ENCODE data around the gene CFAP45.
"Not testable (repeated sequence)": the region's sequence is repeated elsewhere in the genome, so short reads cannot be mapped to it uniquely, and the experiment has no call there.

Gene CFAP45

DNA sequence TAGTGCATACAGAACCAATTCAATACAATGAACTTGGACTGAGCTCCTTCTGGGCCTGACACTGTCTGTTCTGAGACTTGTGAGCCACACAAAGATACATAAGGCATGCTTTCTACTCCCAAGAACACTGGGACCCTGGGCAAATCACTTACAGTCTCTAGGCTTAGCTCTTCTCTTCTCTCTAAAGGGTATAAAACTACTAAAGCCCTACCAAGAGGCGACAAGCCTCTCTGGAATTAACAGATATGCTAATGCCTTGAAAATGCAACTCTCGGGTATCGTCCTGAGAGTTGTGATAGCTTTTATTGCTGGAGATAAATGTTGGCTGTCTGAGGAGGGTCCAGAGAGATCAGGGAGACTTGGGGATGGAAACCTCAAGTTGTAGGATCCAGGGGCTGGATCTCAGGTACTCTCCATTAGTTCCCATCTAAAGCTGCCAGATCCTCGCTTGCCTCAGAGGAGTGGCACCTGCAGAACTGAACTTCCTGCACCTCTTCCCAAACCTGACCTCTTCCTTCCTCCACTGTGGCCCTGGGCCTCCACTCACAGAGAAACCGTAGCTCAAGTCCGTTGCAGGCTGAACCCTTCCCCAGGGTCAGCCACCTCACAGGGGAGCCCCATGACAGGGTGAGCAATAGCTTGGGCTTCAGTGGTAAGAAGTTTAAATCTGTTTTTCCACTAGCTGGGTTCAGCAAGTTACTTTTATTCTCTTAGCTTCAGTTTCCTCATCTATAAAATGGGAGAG, 11.5 kb upstream of the CFAP45 start:
- TF ChIP-seq, protein P1, sequence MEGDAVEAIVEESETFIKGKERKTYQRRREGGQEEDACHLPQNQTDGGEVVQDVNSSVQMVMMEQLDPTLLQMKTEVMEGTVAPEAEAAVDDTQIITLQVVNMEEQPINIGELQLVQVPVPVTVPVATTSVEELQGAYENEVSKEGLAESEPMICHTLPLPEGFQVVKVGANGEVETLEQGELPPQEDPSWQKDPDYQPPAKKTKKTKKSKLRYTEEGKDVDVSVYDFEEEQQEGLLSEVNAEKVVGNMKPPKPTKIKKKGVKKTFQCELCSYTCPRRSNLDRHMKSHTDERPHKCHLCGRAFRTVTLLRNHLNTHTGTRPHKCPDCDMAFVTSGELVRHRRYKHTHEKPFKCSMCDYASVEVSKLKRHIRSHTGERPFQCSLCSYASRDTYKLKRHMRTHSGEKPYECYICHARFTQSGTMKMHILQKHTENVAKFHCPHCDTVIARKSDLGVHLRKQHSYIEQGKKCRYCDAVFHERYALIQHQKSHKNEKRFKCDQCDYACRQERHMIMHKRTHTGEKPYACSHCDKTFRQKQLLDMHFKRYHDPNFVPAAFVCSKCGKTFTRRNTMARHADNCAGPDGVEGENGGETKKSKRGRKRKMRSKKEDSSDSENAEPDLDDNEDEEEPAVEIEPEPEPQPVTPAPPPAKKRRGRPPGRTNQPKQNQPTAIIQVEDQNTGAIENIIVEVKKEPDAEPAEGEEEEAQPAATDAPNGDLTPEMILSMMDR (IDR thresholded peaks at IDR 0.05; ENCODE audit: borderline replicate concordance, insufficient read depth, low read depth, low read length), result no peak
- no peak overlapping the region for H3K4me3 ChIP-seq (ENCODE audit: low read depth, low read length)

DNA sequence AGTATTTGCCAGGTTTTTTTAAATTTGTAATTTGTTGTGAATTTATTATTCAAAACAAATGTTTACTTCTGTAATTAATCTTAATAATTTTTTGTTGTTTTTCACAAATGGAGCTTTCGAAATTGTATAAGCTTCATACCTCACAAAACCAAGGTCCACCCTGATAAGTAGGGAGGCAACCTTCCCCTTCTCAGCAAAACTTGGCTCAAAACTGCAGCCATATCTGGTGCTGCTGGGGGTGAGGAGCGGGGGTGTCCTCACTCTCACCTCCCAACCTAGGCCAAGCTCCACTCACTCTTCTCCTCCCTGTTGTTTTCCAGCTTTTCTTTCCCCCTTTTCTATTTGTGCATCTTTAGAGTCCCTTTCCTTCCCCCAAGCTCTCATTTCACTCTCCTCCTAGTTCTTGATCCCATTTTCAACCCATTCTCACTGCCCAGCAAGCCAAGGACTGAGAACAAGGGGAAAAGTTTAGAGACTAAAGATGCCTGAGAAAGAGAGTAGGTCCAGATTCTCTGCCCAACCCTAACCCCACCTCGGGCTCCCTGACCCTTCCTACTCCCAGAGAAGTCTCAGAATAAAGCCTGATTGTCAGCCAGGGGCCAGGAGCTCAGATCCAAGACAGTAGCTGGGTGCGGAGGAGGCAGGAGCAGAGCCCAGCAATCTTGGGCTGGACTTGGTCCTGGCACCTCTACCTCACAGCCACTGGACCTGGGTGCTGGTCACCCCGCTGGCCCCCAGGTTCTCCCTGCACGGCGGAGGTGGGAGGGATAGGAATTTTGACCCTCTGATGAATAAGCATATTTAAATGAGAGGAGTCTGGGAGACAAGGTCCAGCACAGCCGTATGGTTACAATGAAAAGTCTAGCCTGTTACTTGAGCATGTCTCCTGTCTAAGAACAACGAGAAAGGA, 8.3 kb upstream of the CFAP45 start:
- TF ChIP-seq, protein P1 (IDR thresholded peaks at IDR 0.05; ENCODE audit: borderline replicate concordance, insufficient read depth, low read depth, low read length), result no peak

DNA sequence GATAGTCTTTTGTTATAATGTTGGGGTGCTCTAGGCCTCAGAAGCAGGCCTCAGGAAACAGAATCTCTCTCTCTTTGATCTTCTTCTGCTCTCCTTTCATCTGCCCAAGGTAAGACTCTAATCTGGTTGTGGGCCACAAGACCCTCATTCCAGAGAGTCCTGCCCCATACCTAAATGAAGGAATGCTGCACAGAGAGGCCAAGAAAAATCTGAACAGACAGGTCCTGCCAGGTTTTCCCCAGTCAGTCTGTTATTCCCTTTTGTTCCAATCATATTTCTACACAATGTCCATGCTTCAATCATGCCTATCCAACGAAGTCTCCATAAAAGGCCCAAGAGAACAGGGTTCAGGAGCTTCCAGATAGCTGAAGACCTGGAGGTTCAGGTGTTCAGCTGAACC, 7.0 kb upstream of the CFAP45 start:
- no peak overlapping the region for H3K4me3 ChIP-seq (ENCODE audit: low read depth, low read length)
- TF ChIP-seq, protein P1 (IDR thresholded peaks at IDR 0.05; ENCODE audit: borderline replicate concordance, insufficient read depth, low read depth, low read length), result no peak

More for the DNA sequence above, 8.3 kb upstream of the CFAP45 start:
- no peak overlapping the region for H3K4me3 ChIP-seq (ENCODE audit: low read depth, low read length)

DNA sequence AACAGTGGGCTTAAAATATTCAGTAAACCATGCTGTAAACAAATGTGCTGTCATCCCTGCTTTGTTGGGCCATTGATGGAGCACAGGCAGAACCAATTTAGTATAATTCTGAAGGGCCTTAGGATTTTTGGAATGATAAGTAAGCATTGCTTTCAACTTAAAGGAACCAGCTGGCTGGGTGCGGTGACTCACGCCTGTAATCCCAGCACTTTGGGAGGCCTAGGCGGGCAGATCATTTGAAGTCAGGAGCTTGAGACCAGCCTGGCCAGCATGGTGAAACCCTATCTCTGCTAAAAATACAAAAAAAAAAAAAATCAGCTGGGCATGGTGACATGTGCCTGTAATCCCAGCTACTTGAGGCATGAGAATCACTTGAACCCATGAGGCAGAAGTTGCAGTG, 4.1 kb upstream of the CFAP45 start:
- not testable (repeated sequence) for H3K4me3 ChIP-seq (ENCODE audit: low read depth, low read length)

DNA sequence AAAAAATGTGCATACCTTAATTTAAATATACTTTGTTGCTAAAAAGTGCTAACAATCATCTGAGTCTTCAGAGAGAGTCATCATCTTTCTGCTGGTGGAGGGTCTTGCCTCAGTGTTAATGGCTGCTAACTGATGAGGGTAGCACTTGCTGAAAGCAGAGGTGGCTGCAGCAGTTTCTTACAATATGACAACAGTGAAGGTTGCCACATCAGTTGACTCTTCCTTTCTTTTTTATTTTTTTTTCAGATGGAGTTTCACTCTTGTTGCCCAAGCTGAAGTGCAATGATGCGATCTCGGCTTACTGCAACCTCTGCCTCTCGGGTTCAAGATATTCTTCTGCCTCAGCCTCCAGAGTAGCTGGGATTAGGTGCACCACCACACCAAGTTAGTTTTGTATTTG, 2.6 kb upstream of the CFAP45 start:
- H3K4me3 ChIP-seq (ENCODE audit: low read depth, low read length), result no peak overlapping the region
- TF ChIP-seq, protein P1 (IDR thresholded peaks at IDR 0.05; ENCODE audit: borderline replicate concordance, insufficient read depth, low read depth, low read length), result no peak

DNA sequence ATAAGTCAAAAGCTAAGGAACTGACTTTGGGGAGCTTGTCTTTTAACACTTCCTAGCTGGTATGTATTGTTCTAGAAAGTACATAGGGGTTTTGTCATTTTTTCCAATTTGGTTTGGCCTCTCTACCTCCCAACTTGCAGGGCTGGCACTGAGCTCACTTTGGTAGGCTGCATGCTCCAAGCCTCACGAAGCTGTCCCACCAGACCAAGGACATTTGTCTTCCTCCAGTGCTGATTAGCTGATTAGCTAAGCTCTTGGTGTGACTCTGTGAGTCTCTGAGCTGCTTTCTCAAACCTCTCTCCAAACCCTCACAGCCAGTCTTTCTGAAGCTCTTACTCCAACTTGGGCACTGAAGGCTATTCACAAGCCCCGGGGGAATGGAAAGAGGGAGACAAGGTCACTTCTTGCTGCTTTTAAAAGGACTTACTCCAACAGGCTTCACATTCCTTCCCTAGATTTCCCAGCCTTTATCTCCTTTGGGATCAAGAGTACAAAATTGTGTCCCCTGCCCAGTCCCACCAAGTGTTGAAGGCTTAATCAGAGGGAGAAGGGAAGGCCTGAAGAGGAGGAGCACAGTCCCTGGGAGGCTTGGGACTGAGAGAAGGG, 893 bp upstream of the CFAP45 start:
- TF ChIP-seq, protein P1 (IDR thresholded peaks at IDR 0.05; ENCODE audit: borderline replicate concordance, insufficient read depth, low read depth, low read length), result no peak
- no peak overlapping the region for H3K4me3 ChIP-seq (ENCODE audit: low read depth, low read length)

DNA sequence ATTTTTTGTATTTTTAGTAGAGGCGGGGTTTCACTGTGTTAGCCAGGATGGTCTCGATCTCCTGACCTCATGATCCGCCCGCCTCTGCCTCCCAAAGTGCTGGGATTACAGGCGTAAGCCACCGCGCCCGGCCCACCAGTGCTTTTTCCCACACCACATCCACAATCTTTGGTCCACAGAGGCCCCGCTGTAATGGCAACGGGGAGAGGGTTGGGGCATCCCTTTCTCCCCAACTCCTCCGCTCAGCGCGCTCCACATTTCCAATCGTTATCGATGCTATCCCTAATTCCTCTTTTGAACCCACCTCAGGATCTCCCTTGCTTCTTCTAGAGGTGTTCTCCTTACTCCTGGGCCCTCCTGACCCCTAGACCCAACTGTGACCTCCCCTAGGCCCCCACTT, 331 bp downstream of the CFAP45 start:
- not testable (repeated sequence) for H3K4me3 ChIP-seq (ENCODE audit: low read depth, low read length)

DNA sequence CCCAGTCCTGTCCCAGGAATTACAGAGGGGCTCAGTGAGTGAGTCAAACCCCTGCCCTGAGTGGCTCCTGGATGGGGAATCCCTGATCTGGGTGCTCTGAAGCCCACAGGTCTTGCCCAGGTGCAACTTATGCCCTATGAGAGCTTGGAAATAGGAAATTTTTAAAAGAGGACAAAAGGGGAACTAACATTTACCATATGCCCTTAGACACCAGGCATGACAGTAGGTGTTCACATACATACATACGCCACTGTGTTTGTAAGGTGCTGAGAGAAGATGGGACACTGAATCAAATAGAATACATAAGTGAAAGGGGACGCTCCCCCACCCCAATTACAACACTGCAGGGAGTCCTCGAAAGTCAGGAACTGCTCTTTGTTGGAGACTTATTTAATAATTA, 1.4 kb downstream of the CFAP45 start:
- H3K4me3 ChIP-seq (ENCODE audit: low read depth, low read length), result no peak overlapping the region
- TF ChIP-seq, protein P1 (IDR thresholded peaks at IDR 0.05; ENCODE audit: borderline replicate concordance, insufficient read depth, low read depth, low read length), result no peak

Measured in GM12875 (cell line).